GM19351 (cell line): ENCODE results near the gene KISS1R.
"Not testable (repeated sequence)": the region's sequence is repeated elsewhere in the genome, so short reads cannot be mapped to it uniquely, and the experiment has no call there.

ENCODE experiments used
- ATAC-seq: cut with Tn5 transposase; IDR thresholded peaks from one replicate; pipeline ENCODE4 v1.9.1; 2021; ENCODE audit warnings: mild to moderate bottlenecking, moderate library complexity; ENCODE audit not compliant: unreplicated experiment

Gene KISS1R

DNA sequence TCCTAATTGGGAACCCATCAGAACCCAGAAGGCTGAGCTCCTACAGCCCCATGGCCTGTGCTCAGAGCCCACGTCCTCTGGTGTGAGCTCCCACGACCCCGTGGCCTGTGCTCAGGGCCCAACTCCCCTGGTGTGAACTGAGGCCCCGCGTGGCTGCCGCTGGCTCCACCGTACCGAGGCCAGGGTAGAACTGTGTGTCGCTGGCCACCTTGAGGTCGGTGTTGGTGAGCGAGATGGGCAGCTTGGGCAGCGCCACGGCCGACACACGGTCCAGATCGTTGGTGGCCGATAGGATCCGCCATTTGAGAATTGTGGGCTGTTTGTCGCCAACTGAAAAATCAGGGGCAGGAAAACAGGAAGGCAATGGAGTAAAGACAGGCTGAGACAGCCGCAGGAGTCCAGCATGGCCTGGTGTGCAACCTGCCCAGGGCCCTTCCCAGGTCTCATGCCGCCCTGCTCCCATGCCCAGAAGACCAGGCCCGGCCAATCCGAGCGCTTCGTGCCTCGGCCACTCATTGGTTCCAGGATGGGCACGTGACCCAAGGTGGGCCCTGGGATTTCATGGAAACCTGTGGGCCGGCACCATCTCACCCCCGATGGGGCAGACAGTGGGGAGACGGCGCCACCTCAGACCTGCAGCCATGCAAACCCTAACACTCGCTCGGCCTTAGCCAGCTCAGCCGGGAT lies 35.6 kb upstream of the KISS1R start:
- ATAC-seq = no peak

DNA sequence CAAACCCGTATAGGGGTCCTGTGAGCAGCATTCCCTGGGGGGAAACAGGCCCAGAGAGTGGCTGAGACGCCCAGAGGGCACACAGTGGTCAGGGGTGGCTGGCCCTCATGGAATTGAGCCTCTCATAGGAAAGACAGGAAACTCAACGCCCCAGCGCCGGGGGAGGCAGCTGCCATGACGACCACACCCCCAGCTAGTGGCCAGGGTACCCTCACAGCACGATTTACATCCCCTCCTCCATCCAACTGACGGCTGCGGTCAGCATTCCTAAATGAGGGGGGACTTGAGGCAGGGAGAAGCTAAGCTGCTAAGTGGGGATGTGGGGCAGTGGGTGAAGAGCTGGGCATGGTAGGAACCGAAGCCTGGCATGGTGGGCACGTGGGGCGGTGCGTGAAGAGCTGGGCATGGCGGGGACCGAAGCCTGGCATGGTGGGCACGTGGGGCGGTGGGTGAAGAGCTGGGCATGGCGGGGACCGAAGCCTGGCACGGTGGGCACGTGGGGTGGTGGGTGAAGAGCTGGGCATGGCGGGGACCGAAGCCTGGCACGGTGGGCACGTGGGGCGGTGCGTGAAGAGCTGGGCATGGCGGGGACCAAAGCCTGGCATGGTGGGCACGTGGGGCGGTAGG lies 34.1 kb upstream of the KISS1R start:
- ATAC-seq = no peak

DNA sequence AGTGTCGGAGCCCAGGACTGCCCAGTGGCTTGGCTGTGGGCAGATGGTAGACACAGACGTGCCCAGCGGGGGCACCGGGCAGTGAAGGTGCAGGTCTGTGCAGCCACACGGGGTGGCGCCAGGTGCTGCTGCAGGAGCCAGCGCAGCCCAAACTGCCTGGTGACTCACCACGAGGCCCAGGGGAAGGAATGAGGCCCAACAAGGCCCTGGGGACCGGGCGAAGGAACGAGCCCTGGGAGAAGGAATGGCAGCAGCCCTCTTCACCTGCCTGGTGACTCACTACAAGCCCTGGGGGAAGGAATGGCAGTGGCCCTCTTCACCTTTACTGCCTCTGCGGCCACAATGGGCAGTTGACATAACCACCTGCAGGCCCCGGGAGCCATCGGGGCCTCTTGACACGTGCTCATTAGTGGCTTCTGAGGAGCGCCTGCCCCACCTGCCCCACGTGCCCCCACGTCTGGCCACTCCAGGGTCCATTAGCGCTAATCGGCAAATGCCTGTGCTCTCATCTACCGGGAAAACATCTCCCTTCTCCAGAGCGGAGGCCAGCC lies 33.4 kb upstream of the KISS1R start:
- ATAC-seq = no peak

DNA sequence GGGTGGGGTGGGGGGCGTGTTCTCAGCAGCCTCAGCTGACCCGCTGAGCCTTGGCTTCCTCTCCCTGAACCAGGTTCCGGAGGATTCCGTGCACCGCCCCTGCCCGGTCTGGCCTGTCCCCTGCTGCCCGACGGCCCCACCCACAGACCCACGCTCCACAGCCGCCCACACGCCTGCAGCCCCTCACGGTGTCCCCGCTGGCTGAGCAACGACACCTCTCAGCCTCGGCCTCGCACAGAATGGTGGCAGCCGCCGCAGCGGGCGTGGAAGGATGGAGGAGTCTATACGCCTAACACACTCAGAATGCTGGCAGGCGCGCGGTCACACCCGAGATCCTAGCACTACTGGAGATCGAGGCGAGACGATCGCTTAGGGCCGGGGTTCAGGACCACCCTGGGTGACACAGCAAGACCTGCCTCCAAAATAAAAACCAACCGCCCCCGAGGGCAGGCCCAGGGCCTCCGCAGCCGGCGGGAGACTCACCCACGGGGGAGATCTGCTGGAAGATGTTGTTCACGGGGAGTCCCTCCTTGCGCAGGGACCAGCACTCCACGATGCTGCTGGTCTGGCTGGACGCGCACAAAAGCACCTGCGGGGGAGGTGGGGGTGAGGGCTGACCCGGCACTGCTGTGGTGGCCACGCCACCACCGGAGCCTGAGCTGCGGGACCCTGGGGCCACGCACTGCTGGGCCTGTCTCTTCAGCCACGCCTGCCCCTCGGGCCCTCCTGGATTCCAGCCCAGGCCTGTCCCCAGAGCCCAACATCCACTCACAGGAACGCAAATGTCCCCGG lies 32.5 kb upstream of the KISS1R start:
- no peak for ATAC-seq

DNA sequence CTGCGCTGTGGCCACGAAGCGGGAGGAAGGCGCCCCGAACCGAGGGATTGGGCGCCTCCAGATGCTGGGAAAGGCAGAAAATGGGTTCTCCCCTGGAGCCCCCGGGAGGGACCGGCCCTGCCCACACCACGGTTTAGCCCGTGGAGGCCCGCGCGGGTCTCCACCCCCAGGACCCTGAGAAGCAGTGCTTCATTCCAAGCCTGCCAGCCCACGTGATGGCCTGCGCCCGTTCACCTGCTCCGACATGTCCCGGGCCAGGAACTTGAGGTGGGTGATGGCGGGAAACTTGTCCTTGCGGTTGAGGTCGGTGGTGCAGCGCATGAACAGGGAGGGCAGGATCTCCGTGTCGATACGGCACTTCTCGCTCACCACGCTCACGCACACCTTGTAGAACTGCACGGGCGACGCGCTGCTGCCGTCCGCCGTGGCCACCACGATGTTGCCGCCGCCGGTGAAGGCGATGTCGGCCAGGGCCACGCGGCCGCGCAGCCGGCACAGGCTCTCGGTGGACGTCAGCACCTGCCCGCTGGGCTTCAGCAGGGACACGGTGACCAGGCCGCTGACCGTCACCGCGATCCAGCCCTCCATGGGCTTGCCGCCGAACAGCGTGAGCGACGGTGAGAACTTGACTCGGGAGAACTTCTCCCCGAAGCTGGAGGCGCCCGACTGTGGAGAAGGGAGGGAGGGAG lies 31.5 kb upstream of the KISS1R start:
- no peak for ATAC-seq

DNA sequence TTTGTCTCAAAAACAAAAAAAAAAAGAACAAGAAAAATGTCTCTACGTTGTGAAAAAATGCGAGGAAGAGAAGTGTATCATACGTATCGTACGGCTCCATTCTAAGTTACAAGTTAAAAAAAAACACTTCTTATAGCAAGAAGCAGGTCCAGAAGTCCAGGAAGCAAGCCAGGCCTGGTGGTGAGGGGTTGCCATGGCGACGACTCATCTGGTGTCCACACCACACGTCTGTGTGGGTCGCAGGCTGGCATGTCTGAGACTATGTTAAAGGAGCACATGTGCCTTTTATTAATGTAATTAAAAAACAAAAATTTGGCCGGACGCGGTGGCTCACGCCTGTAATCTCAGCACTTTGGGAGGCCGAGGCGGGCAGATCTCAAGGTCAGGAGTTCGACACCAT lies 30.1 kb upstream of the KISS1R start:
- ATAC-seq = no peak

DNA sequence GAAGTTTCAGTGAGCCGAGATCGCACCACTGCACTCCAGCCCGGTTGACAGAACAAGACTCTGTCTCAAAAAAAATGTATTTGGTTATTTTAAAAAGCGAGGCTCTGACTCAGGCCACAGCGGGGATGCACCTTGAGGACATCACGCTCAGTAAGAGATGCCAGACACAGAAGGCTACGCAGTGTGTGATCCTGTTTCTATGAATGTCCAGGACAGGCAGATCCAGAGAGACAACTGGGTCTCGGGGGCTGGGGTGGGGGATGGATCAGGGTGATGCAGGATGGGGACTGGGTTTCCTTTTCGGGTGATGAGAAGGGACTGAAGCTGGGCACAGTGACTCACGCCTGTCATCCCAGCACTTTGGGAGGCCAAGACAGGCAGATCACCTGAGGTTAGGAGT lies 29.5 kb upstream of the KISS1R start:
- no peak for ATAC-seq

DNA sequence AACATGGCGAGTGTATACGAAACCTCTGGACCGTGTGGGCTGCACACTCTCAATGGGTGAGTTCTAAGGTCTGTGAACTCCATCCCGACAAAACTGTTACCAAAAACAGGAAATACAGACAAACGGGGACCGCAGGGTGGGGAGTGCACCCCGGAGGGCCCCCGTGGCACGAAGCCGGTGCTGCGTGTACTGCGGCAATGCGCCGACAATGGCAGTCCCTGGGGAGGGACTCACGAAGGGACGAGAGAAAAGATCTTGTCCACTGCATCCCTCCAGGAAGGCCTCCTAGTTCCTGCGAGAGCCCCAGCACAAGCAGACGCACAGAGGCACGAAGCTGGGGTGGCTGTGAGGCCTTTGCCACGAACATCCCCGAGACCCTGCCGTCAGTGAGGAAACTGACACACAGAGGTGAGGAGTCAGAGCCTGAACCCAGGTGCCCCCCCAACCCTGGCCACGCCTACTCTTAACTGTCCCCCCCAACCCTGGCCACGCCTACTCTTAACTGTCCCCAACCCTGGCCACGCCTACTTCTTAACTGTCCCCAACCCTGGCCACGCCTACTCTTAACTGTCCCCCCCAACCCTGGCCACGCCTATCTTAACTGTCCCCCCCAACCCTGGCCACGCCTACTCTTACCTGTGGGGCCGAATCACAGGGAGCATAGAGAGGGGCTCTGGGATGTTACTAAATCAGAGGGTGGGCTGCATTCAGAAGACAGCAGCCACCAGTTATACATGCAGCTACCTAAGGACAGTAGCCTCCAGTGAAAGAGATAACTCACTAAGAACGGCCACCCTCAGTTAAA lies 28.4 kb upstream of the KISS1R start:
- no peak for ATAC-seq

DNA sequence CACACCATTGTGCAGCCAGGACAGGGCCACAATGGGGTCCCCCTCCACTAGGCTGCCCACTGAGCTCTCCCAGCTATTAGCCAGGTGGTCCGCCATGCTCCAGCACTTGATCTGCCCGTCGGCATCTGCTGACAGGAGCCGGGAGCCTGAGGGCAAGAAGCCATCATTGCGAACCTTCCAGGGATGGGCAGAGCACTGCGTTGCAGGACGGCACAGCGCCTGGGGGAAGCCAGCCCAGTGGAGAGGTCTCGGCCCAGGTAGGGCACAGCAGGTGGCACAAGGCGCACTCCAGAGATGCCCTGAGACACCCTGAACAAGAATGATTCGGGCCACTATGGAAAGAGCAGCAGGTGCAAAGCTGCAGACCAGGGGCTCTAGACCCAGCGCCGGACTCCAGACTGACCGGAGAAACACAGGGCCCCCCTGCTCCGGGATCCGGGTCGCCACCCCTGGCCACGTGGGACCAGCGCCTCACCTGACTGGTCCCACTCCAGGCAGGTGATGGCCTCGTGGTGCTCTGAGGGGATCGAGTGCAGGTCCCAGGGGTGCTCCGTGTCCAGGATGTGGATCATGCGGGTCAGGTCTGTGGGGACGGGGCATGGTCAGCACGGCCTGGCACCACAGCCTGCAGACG lies 27.4 kb upstream of the KISS1R start:
- ATAC-seq = no peak

DNA sequence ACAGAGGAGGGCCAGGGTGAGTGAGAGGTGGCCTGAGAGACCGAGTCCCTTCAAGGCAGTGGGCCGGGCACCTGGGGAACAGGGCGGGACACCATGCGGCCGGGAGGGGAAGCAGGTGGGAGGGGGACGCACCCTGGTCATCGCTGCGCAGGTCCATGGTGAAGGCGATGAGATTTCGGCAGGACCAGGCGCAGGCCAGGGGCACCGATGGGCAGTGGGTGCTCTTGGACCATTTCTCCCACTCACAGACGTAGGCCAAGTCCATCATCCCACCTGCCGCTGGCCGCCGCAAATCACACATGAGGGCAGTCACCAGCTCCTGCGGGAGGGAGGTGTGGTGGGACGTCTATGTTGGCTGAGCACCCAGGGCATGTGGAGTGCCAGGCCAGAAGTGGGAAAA lies 26.3 kb upstream of the KISS1R start:
- ATAC-seq = no peak

DNA sequence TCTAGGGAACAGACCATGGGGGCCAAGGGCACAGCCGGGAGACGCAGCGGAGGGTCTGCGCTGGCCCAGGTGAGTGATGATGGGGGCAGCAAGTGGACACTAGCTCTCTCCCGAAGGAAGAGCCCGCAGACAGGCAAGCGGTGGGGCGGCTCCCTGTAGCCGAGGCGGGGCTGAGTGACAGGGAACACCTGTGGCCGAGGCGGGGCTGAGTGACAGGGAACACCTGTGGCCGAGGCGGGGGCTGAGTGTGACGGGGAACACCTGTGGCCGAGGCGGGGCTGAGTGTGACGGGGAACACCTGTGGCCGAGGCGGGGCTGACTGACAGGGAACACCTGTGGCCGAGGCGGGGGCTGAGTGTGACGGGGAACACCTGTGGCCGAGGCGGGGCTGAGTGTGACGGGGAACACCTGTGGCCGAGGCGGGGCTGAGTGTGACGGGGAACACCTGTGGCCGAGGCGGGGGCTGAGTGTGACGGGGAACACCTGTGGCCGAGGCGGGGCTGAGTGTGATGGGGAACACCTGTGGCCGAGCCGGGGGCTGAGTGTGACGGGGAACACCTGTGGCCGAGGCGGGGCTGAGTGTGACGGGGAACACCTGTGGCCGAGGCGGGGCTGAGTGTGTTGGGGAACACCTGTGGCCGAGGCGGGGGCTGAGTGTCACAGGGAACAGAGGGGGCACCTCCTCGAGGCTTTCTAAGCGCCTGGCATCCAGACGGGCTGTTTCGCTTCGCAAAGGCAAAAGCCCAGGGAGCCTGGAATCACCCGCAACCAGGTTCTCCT lies 25.5 kb upstream of the KISS1R start:
- not testable (repeated sequence) for ATAC-seq

DNA sequence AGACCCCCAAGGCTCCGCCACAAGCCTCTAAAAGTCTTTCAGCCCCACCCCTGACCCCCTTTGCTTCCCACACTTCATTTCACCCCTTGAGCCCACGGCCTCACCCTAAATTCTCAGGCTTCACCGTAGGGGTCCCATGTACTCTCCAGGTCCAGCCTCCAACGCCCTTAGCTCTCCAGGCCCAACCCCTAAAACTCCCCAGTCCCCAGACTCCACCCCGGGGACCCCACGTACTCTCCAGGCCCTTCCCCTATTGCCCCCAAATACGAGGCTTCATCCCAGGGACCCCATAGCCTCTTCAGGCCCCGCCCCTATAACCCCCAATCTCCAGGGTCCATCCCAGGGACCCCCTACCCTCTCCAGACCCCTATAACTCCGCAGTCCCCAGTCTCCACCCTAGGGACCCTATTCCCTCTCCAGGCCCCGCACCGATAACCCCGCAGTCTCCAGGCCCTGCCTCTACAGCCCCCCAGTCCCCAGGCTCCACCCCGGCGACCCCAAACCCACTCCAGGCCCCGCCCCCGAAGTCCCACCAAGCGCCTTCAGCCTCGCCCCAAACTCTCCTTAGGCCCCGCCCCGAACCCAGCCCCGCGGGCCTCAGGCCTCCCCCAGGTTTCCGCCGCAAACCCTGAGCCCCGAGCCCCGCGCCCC lies 24.8 kb upstream of the KISS1R start:
- no peak for ATAC-seq

DNA sequence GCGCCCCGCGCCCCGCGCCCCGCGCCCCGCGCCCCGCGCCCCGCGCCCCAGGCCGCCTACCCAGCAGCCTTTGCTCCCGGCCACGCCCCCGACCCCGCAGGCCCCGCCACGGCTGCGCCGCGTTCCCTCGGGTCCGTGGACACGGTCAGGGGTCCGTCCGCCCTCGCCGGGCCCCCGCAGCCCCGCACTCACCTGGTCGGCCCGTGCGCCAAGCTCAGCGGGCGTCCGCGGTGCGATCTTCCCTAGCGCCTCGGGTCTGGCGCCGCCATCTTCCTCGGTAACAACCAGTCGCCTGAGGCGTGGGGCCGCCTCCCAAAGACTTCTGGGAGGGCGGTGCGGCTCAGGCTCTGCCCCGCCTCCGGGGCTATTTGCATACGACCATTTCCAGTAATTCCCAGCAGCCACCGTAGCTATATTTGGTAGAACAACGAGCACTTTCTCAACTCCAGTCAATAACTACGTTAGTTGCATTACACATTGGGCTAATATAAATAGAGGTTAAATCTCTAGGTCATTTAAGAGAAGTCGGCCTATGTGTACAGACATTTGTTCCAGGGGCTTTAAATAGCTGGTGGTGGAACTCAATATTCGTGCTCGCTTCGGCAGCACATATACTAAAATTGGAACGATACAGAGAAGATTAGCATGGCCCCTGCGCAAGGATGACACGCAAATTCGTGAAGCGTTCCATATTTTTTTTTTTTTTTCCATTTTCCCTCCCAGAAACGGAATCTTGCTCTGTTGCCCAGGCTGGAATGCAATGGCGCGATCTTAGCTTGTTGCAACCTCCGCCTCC lies 24.0 kb upstream of the KISS1R start, which contains the start of the genes MED16 and RNU6-9:
MED16 (minus strand) TSS at position 294 of the 796 bp plus-strand sequence. CDS start 2,056 bp downstream, outside the sequence.
RNU6-9 (plus strand) TSS at position 591 of the 796 bp plus-strand sequence.
- peak; percentile 85 for ATAC-seq

DNA sequence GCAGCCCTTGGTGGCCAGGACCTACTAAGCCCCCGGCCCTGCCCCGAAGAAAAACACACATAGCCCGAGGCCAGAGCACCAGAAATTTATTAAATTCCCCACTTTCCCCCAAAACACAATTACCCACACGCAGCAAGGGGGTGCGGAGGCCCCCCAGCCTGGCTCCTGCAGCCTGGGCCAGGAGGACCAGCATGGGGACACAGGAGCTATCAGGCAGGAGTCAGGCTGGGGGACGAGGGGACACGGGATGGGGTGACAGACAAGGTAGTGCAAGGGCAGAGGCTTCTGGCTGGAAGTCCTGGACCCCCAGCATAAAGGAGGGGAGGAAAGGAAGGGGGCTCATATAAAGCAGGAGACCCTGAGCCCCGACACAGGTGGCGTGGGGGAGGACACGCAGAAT lies 20.7 kb upstream of the KISS1R start:
- ATAC-seq = no peak

DNA sequence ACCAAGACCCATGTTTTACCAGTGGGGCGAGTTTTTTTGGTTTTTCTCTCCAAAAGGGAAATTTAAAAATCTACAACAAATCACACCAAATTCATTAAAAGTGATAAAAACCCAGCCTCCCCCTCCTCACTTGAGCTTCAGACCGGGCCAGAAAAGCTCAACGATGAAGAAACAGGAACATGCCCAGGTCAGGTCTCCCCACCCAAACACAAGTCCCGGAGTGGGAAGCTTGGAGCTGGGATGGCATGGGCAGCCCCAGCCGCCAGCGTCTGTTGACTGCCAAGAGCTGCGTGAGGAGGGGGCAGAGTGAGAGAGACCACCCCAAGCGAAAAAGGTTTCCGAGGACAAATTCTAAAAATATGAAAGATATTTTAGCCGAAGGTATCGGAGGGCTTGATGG lies 20.1 kb upstream of the KISS1R start:
- no peak for ATAC-seq

DNA sequence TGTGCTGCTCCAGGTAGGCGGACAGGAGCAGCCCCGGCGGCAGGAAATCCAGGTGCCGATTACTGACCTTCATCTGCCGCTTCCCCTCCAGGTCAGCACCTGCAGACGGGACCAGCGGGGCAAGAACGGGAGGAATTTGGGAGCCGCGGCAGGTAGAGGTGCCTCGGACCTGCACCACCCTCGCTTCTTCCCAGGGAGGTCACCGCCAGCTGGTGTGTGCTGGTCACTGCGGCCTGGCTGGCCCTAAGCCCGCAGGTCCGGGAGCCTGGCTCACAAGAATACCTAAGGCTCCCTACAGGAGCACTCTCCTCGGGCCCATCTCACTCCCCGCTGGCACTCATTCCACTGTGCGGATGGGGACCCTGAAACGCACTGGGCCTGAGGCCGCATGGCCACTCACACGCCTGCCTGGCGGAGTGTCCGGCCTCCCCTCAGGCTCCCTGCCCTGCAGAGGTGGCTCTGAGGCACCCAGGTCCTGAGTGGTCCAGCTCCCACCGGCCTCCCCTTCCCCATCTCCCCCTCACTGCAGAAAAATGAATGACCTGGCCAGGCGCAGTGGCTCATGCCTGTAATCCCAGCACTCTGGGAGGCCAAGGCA lies 19.6 kb upstream of the KISS1R start:
- ATAC-seq = no peak

DNA sequence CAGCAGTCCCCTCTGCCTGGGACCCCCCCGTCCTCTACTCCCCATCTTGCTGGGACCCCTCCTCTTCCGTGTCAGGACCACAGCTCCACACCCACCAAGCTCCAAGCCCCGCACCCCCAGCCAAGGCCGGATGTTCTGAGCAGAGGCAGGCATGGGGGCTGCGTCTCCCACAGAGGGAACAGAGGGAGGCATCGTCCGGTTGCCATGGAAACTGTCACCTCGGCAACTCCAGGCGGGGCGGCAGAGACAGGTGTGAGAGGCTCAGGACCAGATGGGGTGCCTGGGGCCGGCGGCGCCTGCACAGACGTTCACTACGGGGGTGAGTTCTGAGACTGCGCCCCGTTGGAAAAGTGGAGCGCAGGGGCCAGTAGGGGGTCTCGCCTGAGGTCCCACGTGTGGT lies 18.5 kb upstream of the KISS1R start:
- no peak for ATAC-seq
